Measurements from ENCODE around the gene PEX1. TPM values are rescaled to one million over a fixed set of nuclear protein-coding genes. Genes with fewer than 3 reads are reported as not detected.
"Not testable (repeated sequence)": the region's sequence is repeated elsewhere in the genome, so short reads cannot be mapped to it uniquely, and the experiment has no call there.

PEX1 gene
- total RNA-seq, 1 experiment from 2014 or later: 27.6 TPM

GRCh38 chr7:92475851-92476590 lies 52.3 kb downstream of the PEX1 start:
- in situ Hi-C loops (cut with HindIII; ENCODE audit: low pct_unique_long_range_greater_than_20kb, low sequenced_read_pairs); DNase-seq (ENCODE audit: low read depth, low spot score): not testable (repeated sequence)

GRCh38 chr7:92475261-92475770 lies 53.0 kb downstream of the PEX1 start:
- DNase-seq (ENCODE audit: low read depth, low spot score); in situ Hi-C loops (cut with HindIII; ENCODE audit: low pct_unique_long_range_greater_than_20kb, low sequenced_read_pairs): not testable (repeated sequence)

- DNase-seq (ENCODE audit: low read depth, low spot score): not testable (repeated sequence)
Observed at GRCh38 chr7:92473989-92474388, 54.3 kb downstream of the PEX1 start.

GRCh38 chr7:92468589-92468988 lies 59.7 kb downstream of the PEX1 start:
- in situ Hi-C loops (cut with HindIII; ENCODE audit: low pct_unique_long_range_greater_than_20kb, low sequenced_read_pairs): loop anchor here (25.0 kb wide), 1 partner anchor 581 kb away; the partner anchor contains the start of gene MTERF1

More at GRCh38 chr7:92473989-92474388, 54.3 kb downstream of the PEX1 start:
- in situ Hi-C loops (cut with HindIII; ENCODE audit: low pct_unique_long_range_greater_than_20kb, low sequenced_read_pairs): loop anchor here (25.0 kb wide), 1 partner anchor 587 kb away; the partner anchor contains the start of gene MTERF1

GRCh38 chr7:92466682-92467081 lies 61.6 kb downstream of the PEX1 start:
- no peak for DNase-seq (ENCODE audit: low read depth, low spot score)
- in situ Hi-C loops (cut with HindIII; ENCODE audit: low pct_unique_long_range_greater_than_20kb, low sequenced_read_pairs): loop anchor here (25.0 kb wide), 1 partner anchor 579 kb away; the partner anchor contains the start of gene MTERF1

More at GRCh38 chr7:92468589-92468988, 59.7 kb downstream of the PEX1 start:
- not testable (repeated sequence) for DNase-seq (ENCODE audit: low read depth, low spot score)

- in situ Hi-C loops (cut with HindIII; ENCODE audit: low pct_unique_long_range_greater_than_20kb, low sequenced_read_pairs): loop anchor here (25.0 kb wide), 1 partner anchor 577 kb away; the partner anchor contains the start of gene MTERF1
- DNase-seq (ENCODE audit: low read depth, low spot score): no peak
Observed at GRCh38 chr7:92464515-92464914, 63.8 kb downstream of the PEX1 start.

- DNase-seq (ENCODE audit: low read depth, low spot score): no peak
- in situ Hi-C loops (cut with HindIII; ENCODE audit: low pct_unique_long_range_greater_than_20kb, low sequenced_read_pairs): loop anchor here (25.0 kb wide), 1 partner anchor 575 kb away; the partner anchor contains the start of gene MTERF1
Observed at GRCh38 chr7:92462560-92462959, 65.8 kb downstream of the PEX1 start.

- in situ Hi-C loops (cut with HindIII; ENCODE audit: low pct_unique_long_range_greater_than_20kb, low sequenced_read_pairs): loop anchor here (25.0 kb wide), 1 partner anchor 574 kb away; the partner anchor contains the start of gene MTERF1
- peak; percentile 87 for DNase-seq (ENCODE audit: low read depth, low spot score)
Observed at GRCh38 chr7:92461027-92462003, 67.0 kb downstream of the PEX1 start.

- no peak for DNase-seq (ENCODE audit: low read depth, low spot score)
- in situ Hi-C loops (cut with HindIII; ENCODE audit: low pct_unique_long_range_greater_than_20kb, low sequenced_read_pairs): loop anchor here (25.0 kb wide), 1 partner anchor 573 kb away; the partner anchor contains the start of gene MTERF1
Observed at GRCh38 chr7:92460510-92460909, 67.8 kb downstream of the PEX1 start.

GRCh38 chr7:92460109-92460508 lies 68.2 kb downstream of the PEX1 start:
- in situ Hi-C loops (cut with HindIII; ENCODE audit: low pct_unique_long_range_greater_than_20kb, low sequenced_read_pairs): loop anchor here (25.0 kb wide), 1 partner anchor 573 kb away; the partner anchor contains the start of gene MTERF1
- DNase-seq (ENCODE audit: low read depth, low spot score): no peak

GRCh38 chr7:92456236-92456635 lies 72.1 kb downstream of the PEX1 start:
- no peak for DNase-seq (ENCODE audit: low read depth, low spot score)
- in situ Hi-C loops (cut with HindIII; ENCODE audit: low pct_unique_long_range_greater_than_20kb, low sequenced_read_pairs): loop anchor here (25.0 kb wide), 1 partner anchor 569 kb away; the partner anchor contains the start of gene MTERF1

- DNase-seq (ENCODE audit: low read depth, low spot score): no peak
- in situ Hi-C loops (cut with HindIII; ENCODE audit: low pct_unique_long_range_greater_than_20kb, low sequenced_read_pairs): loop anchor here (25.0 kb wide), 1 partner anchor 564 kb away; the partner anchor contains the start of gene MTERF1
Observed at GRCh38 chr7:92451645-92452044, 76.7 kb downstream of the PEX1 start.

- DNase-seq (ENCODE audit: low read depth, low spot score): peak; percentile 68
- in situ Hi-C loops (cut with HindIII; ENCODE audit: low pct_unique_long_range_greater_than_20kb, low sequenced_read_pairs): no loop called here
Observed at GRCh38 chr7:92448205-92448747, 80.0 kb downstream of the PEX1 start.

- peak; percentile 97 for DNase-seq (ENCODE audit: low read depth, low spot score)
- in situ Hi-C loops (cut with HindIII; ENCODE audit: low pct_unique_long_range_greater_than_20kb, low sequenced_read_pairs): no loop called here
Observed at GRCh38 chr7:92447345-92448204, 80.7 kb downstream of the PEX1 start, which contains the start of gene GATAD1. TSS of gene GATAD1 (plus strand) at chr7:92447482. CDS start at chr7:92447730, 248 bp downstream.

- in situ Hi-C loops (cut with HindIII; ENCODE audit: low pct_unique_long_range_greater_than_20kb, low sequenced_read_pairs): no loop called here
- DNase-seq (ENCODE audit: low read depth, low spot score): no peak
Observed at GRCh38 chr7:92446869-92447344, 81.4 kb downstream of the PEX1 start.

GRCh38 chr7:92442720-92443119 lies 85.6 kb downstream of the PEX1 start:
- DNase-seq (ENCODE audit: low read depth, low spot score); in situ Hi-C loops (cut with HindIII; ENCODE audit: low pct_unique_long_range_greater_than_20kb, low sequenced_read_pairs): not testable (repeated sequence)

Measured in SK-MEL-5 (cell line).